Right lobe of liver (tissue), 4 donors: ENCODE results near the gene HMGXB4.

Experiments used
- CTCF ChIP-seq, 4 donors: fragments of 200-600 bp in 3 of 4; fragments of 450-650 bp in 1 of 4; IDR thresholded peaks; one replicate each; pipeline versions ENCODE4 v1.5.1 to v1.8.0; 2016 to 2022; ENCODE audit warnings: antibody characterized with exemption in 4 of 4, mild to moderate bottlenecking in 2 of 4
- POLR2A ChIP-seq: fragments of 450-650 bp; IDR thresholded peaks from one replicate; pipeline ENCODE4 v1.6.1; 2017; ENCODE audit warnings: antibody characterized with exemption, mild to moderate bottlenecking
- donor health status: DM: no; HTN: no; CAD: no.
- donor health status: DM: no; HTN: no; CAD: no.
- donor health status: DM: no; HTN: yes; CAD: no.

DNA sequence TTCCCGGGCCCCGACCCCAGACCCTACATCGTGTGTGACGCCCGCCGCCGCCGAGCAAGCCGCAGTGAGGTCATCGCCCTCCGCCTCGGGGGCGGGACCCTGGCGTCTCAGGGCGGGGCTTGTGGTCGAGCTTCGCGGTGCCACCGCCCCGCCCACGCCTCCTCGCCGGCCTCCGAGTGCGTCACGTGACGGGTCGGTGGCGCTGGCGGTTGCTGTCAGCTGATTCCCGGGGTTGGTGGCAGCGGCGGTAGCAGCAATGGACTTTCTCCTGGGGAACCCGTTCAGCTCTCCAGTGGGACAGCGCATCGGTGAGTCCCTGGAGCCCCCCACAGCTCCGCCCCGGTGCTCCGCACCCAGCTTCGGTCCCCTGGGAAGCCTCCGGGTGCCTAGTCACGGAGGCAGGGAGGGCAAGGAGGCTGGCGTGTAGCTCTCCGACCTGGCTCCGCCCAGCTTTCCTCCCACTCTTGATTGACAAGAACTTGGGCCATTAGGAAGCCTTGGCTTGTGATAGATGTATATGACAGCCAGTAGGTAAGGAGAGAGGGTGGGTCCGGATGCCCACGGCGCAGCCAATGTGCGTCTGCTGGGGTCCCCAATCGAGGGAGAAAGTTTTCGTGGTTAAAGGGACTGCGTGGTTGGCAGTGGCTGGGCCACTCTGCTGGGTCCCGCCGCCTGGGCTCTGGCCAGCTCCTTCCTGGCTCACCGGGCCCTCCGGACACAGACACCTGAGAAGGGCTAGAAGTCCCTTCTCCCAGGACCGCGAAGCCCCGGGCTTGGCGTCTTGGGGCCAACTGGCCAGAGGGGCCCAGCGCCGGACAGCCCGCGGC is 42.6 kb downstream of the HMGXB4 start, which contains the start of gene TOM1:
- TF ChIP-seq CTCF (IDR thresholded peaks at IDR 0.05) (no peak), POLR2A (peak; percentile 89)
